ENCODE results near the gene ETV3L.
"Not testable (repeated sequence)": the region's sequence is repeated elsewhere in the genome, so short reads cannot be mapped to it uniquely, and the experiment has no call there.

The ETV3L gene

DNA sequence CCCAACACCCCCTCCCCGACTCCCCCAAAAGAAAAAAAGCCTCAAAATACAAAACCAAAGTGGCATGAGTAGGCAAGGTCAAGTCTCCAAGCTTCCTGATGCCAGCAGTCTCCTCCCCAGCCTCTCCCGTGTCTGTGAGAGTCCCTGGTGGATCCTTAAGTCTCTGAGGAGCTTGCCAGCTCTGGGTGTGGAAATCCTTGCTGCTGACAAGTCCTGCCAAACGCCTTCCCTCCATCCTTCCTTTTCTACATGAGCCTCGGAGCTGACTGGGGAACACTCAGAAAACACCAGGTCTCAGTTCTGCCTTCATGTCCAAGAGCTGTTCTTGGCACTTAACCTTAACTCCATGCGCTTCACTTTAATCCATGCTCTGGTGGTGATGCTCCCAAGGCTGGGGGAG is 3.7 kb upstream of the ETV3L start:
- H3K27me3 ChIP-seq (replicated peaks; ENCODE audit: control insufficient read depth, insufficient read depth, low read length) = peaks cover 7% of the 10 kb centered on the region
- no peak for DNase-seq (ENCODE audit: low read depth)
- H3K4me3 ChIP-seq (ENCODE audit: low read length) = no peak overlapping the region
- no peaks in the 10 kb centered on the region for H3K9me3 ChIP-seq (ENCODE audit: control insufficient read depth, low read length)
- no peak overlapping the region for H3K9ac ChIP-seq (ENCODE audit: low read length)
- no peaks in the 10 kb centered on the region for H3K36me3 ChIP-seq (ENCODE audit: control insufficient read depth, insufficient read depth, low read length, severe bottlenecking)
- peaks cover 10% of the 10 kb centered on the region for H3K4me1 ChIP-seq (ENCODE audit: control insufficient read depth, insufficient read depth, low read length)

GRCh38 chr1:157101149-157101548 is 1.5 kb upstream of the ETV3L start:
- peaks cover 8% of the 10 kb centered on the region for H3K27me3 ChIP-seq (replicated peaks; ENCODE audit: control insufficient read depth, insufficient read depth, low read length)
- H3K4me3 ChIP-seq (ENCODE audit: low read length) = no peak overlapping the region
- H3K9ac ChIP-seq (ENCODE audit: low read length) = no peak overlapping the region
- no peak for DNase-seq (ENCODE audit: low read depth)
- H3K9me3 ChIP-seq (ENCODE audit: control insufficient read depth, low read length) = no peaks in the 10 kb centered on the region
- no peaks in the 10 kb centered on the region for H3K36me3 ChIP-seq (ENCODE audit: control insufficient read depth, insufficient read depth, low read length, severe bottlenecking)
- peaks cover 10% of the 10 kb centered on the region for H3K4me1 ChIP-seq (ENCODE audit: control insufficient read depth, insufficient read depth, low read length)

GRCh38 chr1:157098987-157099632 is 498 bp downstream of the ETV3L start:
- H3K4me1 ChIP-seq (ENCODE audit: control insufficient read depth, insufficient read depth, low read length) = peaks cover 14% of the 10 kb centered on the region
- not testable (repeated sequence) for DNase-seq (ENCODE audit: low read depth); H3K9ac ChIP-seq (ENCODE audit: low read length); H3K36me3 ChIP-seq (ENCODE audit: control insufficient read depth, insufficient read depth, low read length, severe bottlenecking); H3K27me3 ChIP-seq (replicated peaks; ENCODE audit: control insufficient read depth, insufficient read depth, low read length); H3K9me3 ChIP-seq (ENCODE audit: control insufficient read depth, low read length); H3K4me3 ChIP-seq (ENCODE audit: low read length)

DNA sequence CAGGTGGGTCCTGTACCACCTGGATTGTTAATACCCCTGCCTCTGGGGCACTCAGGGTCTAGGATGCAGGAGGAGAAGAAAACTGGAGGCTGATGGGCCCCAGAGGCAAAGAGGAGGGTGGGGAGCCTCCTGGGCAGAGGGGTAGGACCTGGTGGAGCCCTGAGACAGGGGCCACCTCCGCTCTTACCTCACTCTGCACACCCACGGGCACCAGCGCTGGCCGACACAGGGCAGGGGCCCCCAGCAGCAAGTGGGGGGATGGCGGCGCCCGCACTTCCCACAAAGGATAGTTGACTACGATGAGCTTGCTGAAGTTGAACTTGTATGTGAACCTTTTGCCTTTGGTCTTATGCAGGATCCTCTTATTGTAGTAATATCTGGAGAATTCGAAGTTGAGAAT is 1.1 kb downstream of the ETV3L start:
- H3K36me3 ChIP-seq (ENCODE audit: control insufficient read depth, insufficient read depth, low read length, severe bottlenecking) = no peaks in the 10 kb centered on the region
- H3K4me3 ChIP-seq (ENCODE audit: low read length) = no peak overlapping the region
- H3K27me3 ChIP-seq (replicated peaks; ENCODE audit: control insufficient read depth, insufficient read depth, low read length) = peaks cover 8% of the 10 kb centered on the region
- no peak overlapping the region for H3K9ac ChIP-seq (ENCODE audit: low read length)
- H3K9me3 ChIP-seq (ENCODE audit: control insufficient read depth, low read length) = no peaks in the 10 kb centered on the region
- no peak for DNase-seq (ENCODE audit: low read depth)
- peaks cover 15% of the 10 kb centered on the region for H3K4me1 ChIP-seq (ENCODE audit: control insufficient read depth, insufficient read depth, low read length)

DNA sequence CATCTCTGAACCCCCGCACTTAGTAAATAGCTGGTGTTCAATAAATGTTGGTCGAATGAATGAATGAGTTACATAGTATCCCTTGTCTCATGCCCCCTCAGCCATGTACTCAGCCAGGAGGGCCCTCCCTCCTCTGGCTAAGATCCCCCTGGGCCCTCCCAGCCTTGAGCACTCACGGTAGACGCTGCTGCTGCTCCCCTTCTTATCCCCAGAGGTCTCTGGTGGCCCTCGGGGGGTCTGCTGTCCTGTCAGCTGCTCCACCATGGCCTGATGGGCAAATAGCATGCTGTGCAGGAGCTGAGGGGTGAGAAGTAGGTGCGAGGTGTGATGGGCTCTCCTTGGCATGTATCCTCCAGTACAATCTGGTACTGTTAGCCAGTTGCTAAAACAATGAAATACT is 1.9 kb downstream of the ETV3L start:
- no peaks in the 10 kb centered on the region for H3K9me3 ChIP-seq (ENCODE audit: control insufficient read depth, low read length)
- DNase-seq (ENCODE audit: low read depth) = no peak
- H3K4me3 ChIP-seq (ENCODE audit: low read length) = no peak overlapping the region
- H3K4me1 ChIP-seq (ENCODE audit: control insufficient read depth, insufficient read depth, low read length) = peaks cover 17% of the 10 kb centered on the region
- no peaks in the 10 kb centered on the region for H3K36me3 ChIP-seq (ENCODE audit: control insufficient read depth, insufficient read depth, low read length, severe bottlenecking)
- H3K27me3 ChIP-seq (replicated peaks; ENCODE audit: control insufficient read depth, insufficient read depth, low read length) = peaks cover 8% of the 10 kb centered on the region
- H3K9ac ChIP-seq (ENCODE audit: low read length) = no peak overlapping the region

- Histone ChIP-seq H3K4me1 (ENCODE audit: control insufficient read depth, insufficient read depth, low read length) (peaks cover 24% of the 10 kb centered on the region), H3K9ac (ENCODE audit: low read length) (no peak overlapping the region), H3K9me3 (ENCODE audit: control insufficient read depth, low read length) (no peaks in the 10 kb centered on the region), H3K27me3 (replicated peaks; ENCODE audit: control insufficient read depth, insufficient read depth, low read length) (peaks cover 8% of the 10 kb centered on the region), H3K4me3 (ENCODE audit: low read length) (no peak overlapping the region), H3K36me3 (ENCODE audit: control insufficient read depth, insufficient read depth, low read length, severe bottlenecking) (no peaks in the 10 kb centered on the region)
- no peak for DNase-seq (ENCODE audit: low read depth)
These were observed 2.7 kb downstream of the ETV3L start for GRCh38 chr1:157096881-157097280.

GRCh38 chr1:157095551-157095950 is 4.1 kb downstream of the ETV3L start:
- no peak overlapping the region for H3K9ac ChIP-seq (ENCODE audit: low read length)
- no peaks in the 10 kb centered on the region for H3K9me3 ChIP-seq (ENCODE audit: control insufficient read depth, low read length)
- no peak overlapping the region for H3K4me3 ChIP-seq (ENCODE audit: low read length)
- peaks cover 36% of the 10 kb centered on the region for H3K4me1 ChIP-seq (ENCODE audit: control insufficient read depth, insufficient read depth, low read length)
- no peaks in the 10 kb centered on the region for H3K36me3 ChIP-seq (ENCODE audit: control insufficient read depth, insufficient read depth, low read length, severe bottlenecking)
- peaks cover 2% of the 10 kb centered on the region for H3K27me3 ChIP-seq (replicated peaks; ENCODE audit: control insufficient read depth, insufficient read depth, low read length)
- DNase-seq (ENCODE audit: low read depth) = no peak

GRCh38 chr1:157095091-157095490 is 4.5 kb downstream of the ETV3L start:
- no peaks in the 10 kb centered on the region for H3K9me3 ChIP-seq (ENCODE audit: control insufficient read depth, low read length)
- H3K4me1 ChIP-seq (ENCODE audit: control insufficient read depth, insufficient read depth, low read length) = peaks cover 39% of the 10 kb centered on the region
- DNase-seq (ENCODE audit: low read depth) = no peak
- no peaks in the 10 kb centered on the region for H3K36me3 ChIP-seq (ENCODE audit: control insufficient read depth, insufficient read depth, low read length, severe bottlenecking)
- H3K4me3 ChIP-seq (ENCODE audit: low read length) = no peak overlapping the region
- peaks cover 2% of the 10 kb centered on the region for H3K27me3 ChIP-seq (replicated peaks; ENCODE audit: control insufficient read depth, insufficient read depth, low read length)
- H3K9ac ChIP-seq (ENCODE audit: low read length) = no peak overlapping the region

DNA sequence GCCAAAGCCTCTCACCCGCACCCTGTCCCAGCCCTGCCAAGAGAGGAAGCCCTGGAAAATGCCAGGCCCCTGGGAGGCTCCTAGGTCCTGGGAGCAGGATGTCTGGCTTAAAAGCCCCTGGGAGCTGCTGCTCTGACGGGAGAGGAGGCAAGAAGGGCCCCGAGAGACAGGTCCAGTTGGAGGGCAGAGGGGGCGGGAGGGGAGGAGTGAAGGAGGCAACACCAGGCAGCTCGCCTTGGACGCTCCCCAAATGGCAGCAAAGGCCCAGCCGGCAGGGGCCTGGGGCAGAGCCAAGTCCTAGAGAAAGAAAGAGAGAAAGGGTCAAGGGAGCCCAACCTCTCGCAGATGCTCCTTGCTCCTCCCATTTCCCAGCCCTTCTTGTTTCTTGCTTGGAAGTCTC is 6.8 kb downstream of the ETV3L start:
- DNase-seq (ENCODE audit: low read depth) = no peak
- Histone ChIP-seq H3K36me3 (ENCODE audit: control insufficient read depth, insufficient read depth, low read length, severe bottlenecking) (no peaks in the 10 kb centered on the region), H3K9ac (ENCODE audit: low read length) (peak overlapping the region; percentile 40), H3K9me3 (ENCODE audit: control insufficient read depth, low read length) (no peaks in the 10 kb centered on the region), H3K4me1 (ENCODE audit: control insufficient read depth, insufficient read depth, low read length) (peaks cover 43% of the 10 kb centered on the region), H3K4me3 (ENCODE audit: low read length) (no peak overlapping the region), H3K27me3 (replicated peaks; ENCODE audit: control insufficient read depth, insufficient read depth, low read length) (no peaks in the 10 kb centered on the region)

- Histone ChIP-seq H3K27me3 (replicated peaks; ENCODE audit: control insufficient read depth, insufficient read depth, low read length) (no peaks in the 10 kb centered on the region), H3K9ac (ENCODE audit: low read length) (no peak overlapping the region), H3K4me1 (ENCODE audit: control insufficient read depth, insufficient read depth, low read length) (peaks cover 43% of the 10 kb centered on the region), H3K4me3 (ENCODE audit: low read length) (no peak overlapping the region), H3K36me3 (ENCODE audit: control insufficient read depth, insufficient read depth, low read length, severe bottlenecking) (no peaks in the 10 kb centered on the region), H3K9me3 (ENCODE audit: control insufficient read depth, low read length) (no peaks in the 10 kb centered on the region)
- no peak for DNase-seq (ENCODE audit: low read depth)
These were observed 7.8 kb downstream of the ETV3L start for GRCh38 chr1:157091668-157092273.

- Histone ChIP-seq H3K4me3 (ENCODE audit: low read length) (no peak overlapping the region), H3K4me1 (ENCODE audit: control insufficient read depth, insufficient read depth, low read length) (peaks cover 43% of the 10 kb centered on the region), H3K27me3 (replicated peaks; ENCODE audit: control insufficient read depth, insufficient read depth, low read length) (no peaks in the 10 kb centered on the region), H3K36me3 (ENCODE audit: control insufficient read depth, insufficient read depth, low read length, severe bottlenecking) (no peaks in the 10 kb centered on the region), H3K9ac (ENCODE audit: low read length) (no peak overlapping the region), H3K9me3 (ENCODE audit: control insufficient read depth, low read length) (no peaks in the 10 kb centered on the region)
- no peak for DNase-seq (ENCODE audit: low read depth)
These were observed 8.4 kb downstream of the ETV3L start for GRCh38 chr1:157091186-157091585.

DNA sequence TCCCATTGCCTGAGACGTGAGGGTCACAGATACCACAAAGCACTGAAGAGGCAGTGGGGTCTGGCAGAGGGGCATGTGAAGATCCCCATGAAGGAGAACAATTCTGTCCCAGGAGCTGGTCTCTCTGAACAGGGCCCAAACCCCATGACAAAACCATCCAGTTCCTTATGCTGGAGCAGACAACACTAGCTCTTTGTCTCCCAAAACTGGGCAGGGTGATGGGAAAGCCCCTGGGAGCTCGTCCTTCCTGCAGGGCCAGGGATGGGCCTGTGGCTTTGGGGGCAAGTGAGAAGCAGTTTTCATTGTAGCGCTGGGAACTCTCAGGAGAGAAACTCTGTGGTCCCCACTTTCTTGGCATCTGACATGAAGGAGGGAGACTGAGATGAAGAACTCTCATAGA is 8.8 kb downstream of the ETV3L start:
- Histone ChIP-seq H3K9me3 (ENCODE audit: control insufficient read depth, low read length) (no peaks in the 10 kb centered on the region), H3K27me3 (replicated peaks; ENCODE audit: control insufficient read depth, insufficient read depth, low read length) (no peaks in the 10 kb centered on the region), H3K36me3 (ENCODE audit: control insufficient read depth, insufficient read depth, low read length, severe bottlenecking) (no peaks in the 10 kb centered on the region), H3K4me3 (ENCODE audit: low read length) (no peak overlapping the region), H3K9ac (ENCODE audit: low read length) (peak overlapping the region; percentile 20), H3K4me1 (ENCODE audit: control insufficient read depth, insufficient read depth, low read length) (peaks cover 43% of the 10 kb centered on the region)
- DNase-seq (ENCODE audit: low read depth) = no peak

All from adipocyte (in vitro differentiated cells).